ENCODE results near the gene CA10. TPM values are rescaled to one million over a fixed set of nuclear protein-coding genes. Genes with fewer than 3 reads are reported as not detected.

Gene CA10
- total RNA-seq, 2 donors from 2014 or later, result 0.22 to 0.37 TPM

GRCh38 chr17:52041123-52041617 is 117.3 kb downstream of the CA10 start:
- Mint-ChIP-seq H3K27me3 (ENCODE audit: insufficient read depth) (peaks cover 3% of the 10 kb centered on the region), H3K4me3 (no peak overlapping the region), H3K27ac (no peak overlapping the region), H3K36me3 (ENCODE audit: low read depth) (no peaks in the 10 kb centered on the region), H3K4me1 (no peaks in the 10 kb centered on the region), H3K9me3 (no peaks in the 10 kb centered on the region)
- Histone ChIP-seq H3K4me1 (ENCODE audit: control insufficient read depth, insufficient read depth, low read length) (no peaks in the 10 kb centered on the region), H3K27ac (ENCODE audit: low read depth, low read length) (no peak overlapping the region), H3K36me3 (ENCODE audit: control insufficient read depth, insufficient read depth, low read length) (no peaks in the 10 kb centered on the region), H3K4me3 (ENCODE audit: low read length) (no peak overlapping the region), H3K9ac (ENCODE audit: extremely low read depth, low read length, poor library complexity, severe bottlenecking) (no peak overlapping the region), H3K9me3 (ENCODE audit: control insufficient read depth, low read length) (peaks cover 3% of the 10 kb centered on the region), H3K27me3 (ENCODE audit: control insufficient read depth, insufficient read depth, low read length, poor library complexity, severe bottlenecking) (no peaks in the 10 kb centered on the region)
- no CpG with 5 or more reads among the region's 1 CpG for WGBS, 2 experiments (ENCODE audit: insufficient coverage in 1 of 2, insufficient read length in 1 of 2)
- DNase-seq, result no peak
- TF ChIP-seq, protein P1, sequence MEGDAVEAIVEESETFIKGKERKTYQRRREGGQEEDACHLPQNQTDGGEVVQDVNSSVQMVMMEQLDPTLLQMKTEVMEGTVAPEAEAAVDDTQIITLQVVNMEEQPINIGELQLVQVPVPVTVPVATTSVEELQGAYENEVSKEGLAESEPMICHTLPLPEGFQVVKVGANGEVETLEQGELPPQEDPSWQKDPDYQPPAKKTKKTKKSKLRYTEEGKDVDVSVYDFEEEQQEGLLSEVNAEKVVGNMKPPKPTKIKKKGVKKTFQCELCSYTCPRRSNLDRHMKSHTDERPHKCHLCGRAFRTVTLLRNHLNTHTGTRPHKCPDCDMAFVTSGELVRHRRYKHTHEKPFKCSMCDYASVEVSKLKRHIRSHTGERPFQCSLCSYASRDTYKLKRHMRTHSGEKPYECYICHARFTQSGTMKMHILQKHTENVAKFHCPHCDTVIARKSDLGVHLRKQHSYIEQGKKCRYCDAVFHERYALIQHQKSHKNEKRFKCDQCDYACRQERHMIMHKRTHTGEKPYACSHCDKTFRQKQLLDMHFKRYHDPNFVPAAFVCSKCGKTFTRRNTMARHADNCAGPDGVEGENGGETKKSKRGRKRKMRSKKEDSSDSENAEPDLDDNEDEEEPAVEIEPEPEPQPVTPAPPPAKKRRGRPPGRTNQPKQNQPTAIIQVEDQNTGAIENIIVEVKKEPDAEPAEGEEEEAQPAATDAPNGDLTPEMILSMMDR (conservative IDR thresholded peaks at IDR 0.05), result no peak

GRCh38 chr17:52036416-52036815 is 122.1 kb downstream of the CA10 start:
- H3K9ac ChIP-seq (ENCODE audit: extremely low read depth, low read length, poor library complexity, severe bottlenecking), result no peak overlapping the region
- Mint-ChIP-seq H3K9me3 (no peaks in the 10 kb centered on the region), H3K36me3 (ENCODE audit: low read depth) (no peaks in the 10 kb centered on the region), H3K4me1 (peaks cover 14% of the 10 kb centered on the region), H3K27me3 (ENCODE audit: insufficient read depth) (peaks cover 3% of the 10 kb centered on the region), H3K4me3 (no peak overlapping the region), H3K27ac (no peak overlapping the region)
- TF ChIP-seq, protein P1 (conservative IDR thresholded peaks at IDR 0.05), result no peak
- no peaks in the 10 kb centered on the region for H3K27me3 ChIP-seq (ENCODE audit: control insufficient read depth, insufficient read depth, low read length, poor library complexity, severe bottlenecking)
- no peaks in the 10 kb centered on the region for H3K9me3 ChIP-seq (ENCODE audit: control insufficient read depth, low read length)
- no peak overlapping the region for H3K27ac ChIP-seq (ENCODE audit: low read depth, low read length)
- H3K36me3 ChIP-seq (ENCODE audit: control insufficient read depth, insufficient read depth, low read length), result no peaks in the 10 kb centered on the region
- H3K4me3 ChIP-seq (ENCODE audit: low read length), result no peak overlapping the region
- DNase-seq, result no peak
- H3K4me1 ChIP-seq (ENCODE audit: control insufficient read depth, insufficient read depth, low read length), result peaks cover 2% of the 10 kb centered on the region

DNA sequence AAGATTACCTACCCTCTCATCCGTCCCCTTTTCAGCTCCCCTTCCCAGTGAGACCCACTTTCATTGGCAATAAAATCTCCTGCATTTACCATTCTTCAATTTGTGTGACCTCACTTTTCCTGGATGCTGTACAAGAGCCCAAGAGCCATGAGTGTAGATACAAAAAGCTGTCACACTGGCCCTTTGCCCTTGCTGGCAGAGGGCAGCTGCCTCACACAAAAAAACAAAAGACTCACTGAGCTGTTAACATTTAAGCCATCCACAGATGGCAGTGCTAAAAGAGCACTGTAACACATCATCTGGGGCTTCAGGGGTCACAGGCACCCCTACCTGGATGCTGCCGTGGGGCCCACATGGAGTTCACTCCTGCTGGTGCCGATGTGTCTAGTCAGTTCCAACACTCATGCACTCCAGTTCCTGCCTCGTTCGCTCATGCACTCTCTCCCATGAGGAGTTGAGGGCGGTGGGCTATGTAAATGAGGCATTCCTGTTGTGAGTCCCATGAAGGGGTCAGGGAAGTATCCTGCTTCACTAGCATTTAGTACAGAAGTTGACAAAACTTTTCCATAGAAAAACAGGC is 123.1 kb downstream of the CA10 start:
- TF ChIP-seq, protein P1 (conservative IDR thresholded peaks at IDR 0.05), result no peak
- no peak overlapping the region for H3K27ac ChIP-seq (ENCODE audit: low read depth, low read length)
- no peak overlapping the region for H3K9ac ChIP-seq (ENCODE audit: extremely low read depth, low read length, poor library complexity, severe bottlenecking)
- H3K4me1 ChIP-seq (ENCODE audit: control insufficient read depth, insufficient read depth, low read length), result peaks cover 2% of the 10 kb centered on the region
- no peaks in the 10 kb centered on the region for H3K36me3 ChIP-seq (ENCODE audit: control insufficient read depth, insufficient read depth, low read length)
- no peak overlapping the region for H3K4me3 ChIP-seq (ENCODE audit: low read length)
- DNase-seq, result no peak
- Mint-ChIP-seq H3K9me3 (no peaks in the 10 kb centered on the region), H3K4me3 (no peak overlapping the region), H3K4me1 (peaks cover 18% of the 10 kb centered on the region), H3K27ac (no peak overlapping the region), H3K27me3 (ENCODE audit: insufficient read depth) (peaks cover under 1% of the 10 kb centered on the region), H3K36me3 (ENCODE audit: low read depth) (no peaks in the 10 kb centered on the region)
- 85 to 87% methylated on average over 6 of the region's 6 CpGs for WGBS, 2 experiments (ENCODE audit: insufficient coverage in 1 of 2, insufficient read length in 1 of 2)
- peaks cover 5% of the 10 kb centered on the region for H3K9me3 ChIP-seq (ENCODE audit: control insufficient read depth, low read length)
- no peaks in the 10 kb centered on the region for H3K27me3 ChIP-seq (ENCODE audit: control insufficient read depth, insufficient read depth, low read length, poor library complexity, severe bottlenecking)
